D721Med (cell line): ENCODE measurements around the gene SLC44A5.
"Not testable (repeated sequence)": the region's sequence is repeated elsewhere in the genome, so short reads cannot be mapped to it uniquely, and the experiment has no call there.

Experiments used
- DNase-seq: peaks from one replicate; pipeline ENCODE4 v3.0.0; 2011; ENCODE audit warnings: low spot score; ENCODE audit not compliant: insufficient read length
- FAIRE-seq: peaks from 2 replicates; lab custom pipeline; 2011; peaks lifted over from hg19 to GRCh38; lab: Jason Lieb, UNC
- CTCF ChIP-seq: IDR thresholded peaks from 2 replicates; pipeline ENCODE4 v1.5.1; 2012; ENCODE audit warnings: mild to moderate bottlenecking, control low read depth; ENCODE audit not compliant: insufficient read depth; ENCODE audit errors: missing control alignments

SLC44A5 gene

GRCh38 chr1:75614399-75614756 lies 3.5 kb upstream of the SLC44A5 start:
- FAIRE-seq (no peak), DNase-seq (no peak)
- TF ChIP-seq CTCF, result no peak

- no peak for TF ChIP-seq CTCF
- FAIRE-seq, result no peak
- DNase-seq, result no peak
Measured at GRCh38 chr1:75613916-75614315, 3.0 kb upstream of the SLC44A5 start.

DNA sequence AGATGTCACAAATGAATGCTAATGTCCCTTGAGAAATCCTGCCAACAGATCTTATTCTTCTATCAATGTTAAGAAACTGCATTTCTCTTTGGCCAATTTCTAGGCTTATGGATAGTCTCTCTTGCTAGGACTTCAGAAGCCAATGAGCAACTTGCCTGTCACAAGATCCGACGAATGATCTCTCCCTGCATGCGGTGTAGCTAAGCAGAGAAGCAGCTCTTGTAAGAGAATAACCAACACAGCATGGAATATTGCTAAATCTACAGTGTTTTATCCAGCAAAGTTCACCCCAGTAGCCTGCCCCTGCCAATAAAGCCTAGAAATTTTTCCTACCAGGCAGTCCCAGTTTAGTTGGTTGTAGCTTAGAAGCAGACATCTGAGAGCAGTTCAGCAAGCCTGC lies 2.1 kb upstream of the SLC44A5 start:
- no peak for TF ChIP-seq CTCF
- DNase-seq (no peak), FAIRE-seq (no peak)

DNA sequence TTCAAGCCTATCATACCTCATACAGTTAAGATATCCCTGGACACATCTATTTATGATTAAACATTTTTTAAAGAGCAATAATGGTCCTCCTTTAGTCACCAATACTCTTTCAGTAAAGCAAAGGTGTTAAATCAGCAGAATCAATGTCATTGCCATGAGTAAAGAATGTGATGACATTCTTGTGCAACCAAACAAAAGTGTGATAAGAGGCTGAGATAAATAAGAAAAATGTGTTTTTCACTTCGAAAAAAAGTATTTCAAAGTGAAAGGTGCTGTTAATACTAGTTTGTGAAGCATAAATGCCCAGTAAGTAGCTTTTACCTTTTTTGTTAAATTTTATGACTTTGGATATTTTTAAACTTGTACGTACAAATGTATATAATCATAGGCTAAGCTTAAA lies 8.4 kb downstream of the SLC44A5 start:
- no peak for TF ChIP-seq CTCF
- FAIRE-seq (no peak), DNase-seq (no peak)

DNA sequence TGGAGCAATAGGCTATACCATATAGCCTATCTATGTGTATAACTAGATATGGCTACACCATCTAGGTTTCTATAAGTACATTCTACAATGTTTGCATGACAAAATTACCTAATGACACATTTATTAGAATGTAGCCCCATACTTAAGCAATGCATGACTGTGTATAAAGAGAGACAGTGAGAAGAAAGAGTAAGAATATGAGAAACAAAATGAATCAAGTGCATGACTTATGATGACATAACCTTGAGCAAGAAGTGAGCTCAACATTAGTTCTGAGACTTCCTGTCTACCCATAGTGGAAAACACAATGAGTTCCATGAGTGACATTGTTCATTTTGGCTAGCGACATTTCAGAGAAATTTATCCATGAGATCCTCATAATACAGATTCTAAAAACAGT lies 10.1 kb downstream of the SLC44A5 start:
- no peak for TF ChIP-seq CTCF
- DNase-seq (no peak), FAIRE-seq (no peak)

DNA sequence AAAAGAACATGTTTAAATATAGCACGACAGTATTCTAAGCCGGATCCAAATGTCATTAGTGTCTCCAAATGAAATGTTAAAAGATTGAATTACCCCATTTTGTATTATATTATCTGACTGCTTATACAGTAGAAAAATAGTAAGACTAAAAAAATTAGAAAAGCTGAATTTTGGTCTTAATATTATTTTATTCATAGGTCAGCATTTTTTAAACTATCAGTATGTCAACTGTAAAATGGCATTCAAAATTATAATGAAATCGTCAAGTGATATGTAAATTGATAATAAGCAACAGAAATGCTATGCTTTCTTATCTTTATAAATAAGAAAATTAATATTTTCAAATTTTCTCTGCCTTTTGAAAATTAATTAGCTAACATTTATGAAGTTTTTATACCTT lies 16.6 kb downstream of the SLC44A5 start:
- no peak for FAIRE-seq
- TF ChIP-seq CTCF, result no peak
- no peak for DNase-seq

DNA sequence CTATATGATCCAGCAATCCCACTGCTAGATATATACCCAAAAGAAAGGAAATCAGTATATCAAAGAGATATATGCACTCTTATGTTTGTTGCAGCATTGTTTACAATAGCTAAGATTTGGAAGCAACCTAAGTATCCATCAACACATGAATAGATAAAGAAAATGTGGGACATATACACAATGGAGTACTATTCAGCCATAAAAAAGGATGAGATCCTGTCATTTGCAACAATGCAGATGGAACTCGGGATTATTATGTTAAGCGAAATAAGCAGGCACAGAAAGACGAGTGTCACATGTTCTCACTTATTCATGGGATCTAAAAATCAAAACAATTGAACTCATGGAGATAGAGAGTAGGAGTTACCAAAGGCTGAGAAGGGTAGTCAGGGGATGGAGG lies 17.5 kb downstream of the SLC44A5 start:
- FAIRE-seq, DNase-seq: not testable (repeated sequence)

DNA sequence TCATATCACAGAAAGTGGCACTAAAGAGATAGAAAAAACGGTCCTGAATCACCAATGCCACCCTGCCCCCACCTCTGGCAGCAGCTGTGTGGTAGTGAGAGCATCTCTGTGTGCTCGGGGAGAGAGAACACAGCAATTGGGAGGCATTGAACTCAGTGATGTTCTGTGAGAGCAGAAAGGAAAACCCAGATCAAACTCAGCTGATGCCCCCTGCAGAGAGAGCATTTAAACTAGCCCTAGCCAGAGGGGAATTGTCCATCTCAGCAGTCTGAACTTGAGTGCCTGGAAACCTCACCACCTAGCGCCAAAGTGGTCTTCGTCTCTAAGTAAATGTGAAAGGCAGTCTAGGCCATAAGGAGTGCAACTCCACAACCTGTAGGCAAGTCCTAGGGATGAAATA lies 21.3 kb downstream of the SLC44A5 start:
- no peak for TF ChIP-seq CTCF
- no peak for DNase-seq
- FAIRE-seq, result no peak
